Gastroesophageal sphincter (tissue), 3 donors: ENCODE data around the gene OR2S2.

Source experiments
- CTCF ChIP-seq, 4 experiments: fragments of 200-600 bp in 2 of 4; fragments of 450-650 bp in 2 of 4; sonication (generic) in 1 of 4; IDR thresholded peaks; one replicate each; pipeline ENCODE4 v1.5.1; 2017 to 2019; ENCODE audit warnings: antibody characterized with exemption in 4 of 4, mild to moderate bottlenecking in 2 of 4, moderate library complexity in 2 of 4
- EP300 ChIP-seq: sonication (generic); formaldehyde crosslinking; IDR thresholded peaks from one replicate; pipeline ENCODE4 v1.6.1; 2017; ENCODE audit warnings: antibody characterized with exemption, mild to moderate bottlenecking
- POLR2A ChIP-seq, 2 donors: fragments of 450-650 bp; IDR thresholded peaks; one replicate each; pipeline ENCODE4 v1.6.1; 2017; ENCODE audit warnings: antibody characterized with exemption in 2 of 2, mild to moderate bottlenecking in 2 of 2, moderate library complexity in 1 of 2
- POLR2AphosphoS5 ChIP-seq: sonication (generic); formaldehyde crosslinking; IDR thresholded peaks from one replicate; pipeline ENCODE4 v1.6.1; 2017; ENCODE audit warnings: antibody characterized with exemption

- TF ChIP-seq POLR2AphosphoS5 (no peak), CTCF (IDR thresholded peaks at IDR 0.05) (no peak), POLR2A (IDR thresholded peaks at IDR 0.05) (no peak), EP300 (no peak)
Observed at GRCh38 chr9:35940458-35941407, 17.2 kb downstream of the OR2S2 start.
